ENCODE results near the gene CDK18. TPM values are rescaled to one million over a fixed set of nuclear protein-coding genes. Genes with fewer than 3 reads are reported as not detected.

CDK18 gene
- total and polyA plus RNA-seq, 2 of the 8 experiments (the other 6 are each of a cell fraction or from before 2014, with no cell fraction given): 31.2 to 44.0 TPM

GRCh38 chr1:205494115-205494514 lies 10.4 kb upstream of the CDK18 start (continued):
- TF ChIP-seq CHD7 (IDR thresholded peaks at IDR 0.05; ENCODE audit: insufficient replicate concordance, low read length) (no peak), RAD21 (IDR thresholded peaks at IDR 0.05 in 1 of 2, conservative IDR thresholded peaks at IDR 0.05 in 1 of 2; ENCODE audit: low read depth in 2 of 2, low read length in 2 of 2) (peak; percentile 12 to 25; a peak in 1 of 4 replicates), CTCF (IDR thresholded peaks at IDR 0.05; ENCODE audit: control extremely low read depth in 1 of 3, insufficient read depth in 1 of 3, low read depth in 1 of 3, low read length in 3 of 3) (peak in 1 of 3 experiments; percentile 14; a peak in 1 of 4 replicates)
